ENCODE measurements around the gene CMTM7. TPM values are rescaled to one million over a fixed set of nuclear protein-coding genes. Genes with fewer than 3 reads are reported as not detected.

The CMTM7 gene
- total and polyA plus RNA-seq, 9 of the 15 experiments (the other 6 are each of a cell fraction or from before 2014, with no cell fraction given): 0.03 to 1.6 (median 0.42) TPM; not detected in 4

- Histone ChIP-seq H3K9me1 (ENCODE audit: control insufficient read depth, insufficient read depth, low read length) (no peaks in the 10 kb centered on the region), H3K4me2 (ENCODE audit: insufficient read depth, low read length) (no peak overlapping the region), H3K4me3 (no peak overlapping the region), H4K20me1 (replicated peaks; ENCODE audit: control insufficient read depth, insufficient read depth, low read length) (no peaks in the 10 kb centered on the region), H3K36me3 (ENCODE audit: control insufficient read depth, insufficient read depth, low read length) (no peaks in the 10 kb centered on the region), H3K4me1 (replicated peaks in 1 of 2; ENCODE audit: control insufficient read depth in 2 of 2, insufficient read depth in 2 of 2, low read length in 2 of 2) (no peaks in the 10 kb centered on the region), H3K27ac (ENCODE audit: extremely low read depth, low read depth, low read length) (no peak overlapping the region), H2AFZ (ENCODE audit: low read depth, low read length) (no peak overlapping the region), H3K79me2 (ENCODE audit: control insufficient read depth, insufficient read depth, low read length) (no peaks in the 10 kb centered on the region), H3K27me3 (ENCODE audit: control insufficient read depth in 2 of 2, insufficient read depth in 2 of 2, low read length in 2 of 2) (peaks cover 20 to 54% of the 10 kb centered on the region in 2 experiments; a peak in 4 of 5 replicates), H3K9ac (ENCODE audit: insufficient read depth in 1 of 2, low read depth in 2 of 2, low read length in 2 of 2) (no peak overlapping the region), H3K9me3 (replicated peaks; ENCODE audit: control insufficient read depth, insufficient read depth, low read depth, low read length) (no peaks in the 10 kb centered on the region)
- ChIA-PET POLR2A (interaction anchor here (1.0 kb wide), 2 partner anchors 15 to 23 kb away, joined by 3 read pairs; no protein-coding TSS in a partner anchor), CTCF (ENCODE audit: low intra/inter-chr PET ratio) (no interaction called here)
- in situ Hi-C loops (cut with MboI): no loop called here
- ATAC-seq (no peak), DNase-seq (ENCODE audit: extremely low read depth in 1 of 4, low spot score in 3 of 4) (no peak), FAIRE-seq (no peak)
- WGBS (ENCODE audit: insufficient coverage, low coverage, missing lambda C conversion rate): 0% methylated on average over 2 of the region's 2 CpGs
- BruUV-seq (replicated peaks): no TSS peak
- intact Hi-C loops (cut with micrococcal nuclease): no loop called here
- TF ChIP-seq CCAR2 (IDR thresholded peaks at IDR 0.05; ENCODE audit: low read depth, low read length) (no peak), KDM2B (CRISPR knock-in tag; IDR thresholded peaks at IDR 0.05) (no peak), ZNF239 (CRISPR knock-in tag; IDR thresholded peaks at IDR 0.05) (no peak), E2F5 (CRISPR knock-in tag; IDR thresholded peaks at IDR 0.05) (no peak), ZNF324 (CRISPR knock-in tag; IDR thresholded peaks at IDR 0.05) (no peak), ZBTB17 (CRISPR knock-in tag; IDR thresholded peaks at IDR 0.05) (no peak), POLR2AphosphoS5 (IDR thresholded peaks at IDR 0.05; ENCODE audit: control insufficient read depth, insufficient read depth, low read depth, low read length) (no peak), TRIM28 (IDR thresholded peaks at IDR 0.05) (no peak), NCOR1 (IDR thresholded peaks at IDR 0.05) (no peak), NONO (IDR thresholded peaks at IDR 0.05; ENCODE audit: low read depth in 2 of 2, low read length in 1 of 2) (no peak), CHD1 (IDR thresholded peaks at IDR 0.05; ENCODE audit: low read length) (no peak), BCOR (IDR thresholded peaks at IDR 0.05) (no peak), PTTG1 (tag; IDR thresholded peaks at IDR 0.05; ENCODE audit: low read depth) (no peak), HOMEZ (CRISPR knock-in tag; IDR thresholded peaks at IDR 0.05) (no peak)
These were observed 31.3 kb downstream of the CMTM7 start for GRCh38 chr3:32422943-32423342.

All from K562 (cell line).